SIG-M5 treated with dmso at 0.1 percent for 504 hours (cell line): ENCODE data around the gene HMGB1.

Source experiments
- DNase-seq: peaks from one replicate; lab custom pipeline; 2025; ENCODE audit not compliant: unreplicated experiment; lab: John Stamatoyannopoulos, UW

HMGB1 gene

DNA sequence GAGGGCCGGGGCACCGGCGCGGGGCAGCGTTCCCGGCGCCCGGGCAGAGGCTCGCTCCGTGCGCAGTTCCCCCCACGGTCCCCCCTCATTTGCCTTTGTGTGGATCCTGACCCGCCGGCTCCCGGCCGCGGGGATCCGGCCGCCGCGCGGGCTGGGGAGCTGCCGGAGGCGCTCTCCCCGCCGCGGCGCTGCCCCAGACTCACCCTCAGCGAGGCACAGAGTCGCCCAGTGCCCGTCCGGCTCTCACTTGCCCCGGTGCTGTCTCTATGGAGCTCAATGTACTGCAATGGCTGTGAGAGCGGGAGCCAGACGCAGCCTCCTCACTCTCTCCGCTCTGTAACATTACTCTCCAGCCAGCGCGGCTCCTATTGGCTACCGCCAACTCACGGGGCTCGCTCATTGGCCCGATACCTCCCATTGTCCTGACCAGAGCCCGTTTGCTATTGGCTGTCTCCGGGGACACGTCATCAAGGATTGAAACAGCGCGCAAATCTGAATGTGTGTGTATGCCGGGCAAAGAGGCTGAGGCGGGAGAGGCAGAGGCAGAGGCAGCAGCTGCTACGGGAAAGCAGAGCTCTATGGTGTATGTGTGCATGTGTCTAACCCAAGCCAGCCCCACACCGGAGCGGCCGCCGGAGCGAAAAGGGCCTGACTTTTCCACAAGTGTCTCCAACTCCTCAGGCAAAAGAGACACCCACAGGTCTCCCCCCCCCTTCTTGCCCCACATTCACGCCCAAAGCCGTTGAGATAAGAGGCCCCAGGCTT is at the start of gene HMGB1:
Gene HMGB1 (minus strand): TSS at position 344 of the 765 bp plus-strand sequence. CDS start 2,256 bp downstream, outside the sequence.
- peak; percentile 99 for DNase-seq

DNA sequence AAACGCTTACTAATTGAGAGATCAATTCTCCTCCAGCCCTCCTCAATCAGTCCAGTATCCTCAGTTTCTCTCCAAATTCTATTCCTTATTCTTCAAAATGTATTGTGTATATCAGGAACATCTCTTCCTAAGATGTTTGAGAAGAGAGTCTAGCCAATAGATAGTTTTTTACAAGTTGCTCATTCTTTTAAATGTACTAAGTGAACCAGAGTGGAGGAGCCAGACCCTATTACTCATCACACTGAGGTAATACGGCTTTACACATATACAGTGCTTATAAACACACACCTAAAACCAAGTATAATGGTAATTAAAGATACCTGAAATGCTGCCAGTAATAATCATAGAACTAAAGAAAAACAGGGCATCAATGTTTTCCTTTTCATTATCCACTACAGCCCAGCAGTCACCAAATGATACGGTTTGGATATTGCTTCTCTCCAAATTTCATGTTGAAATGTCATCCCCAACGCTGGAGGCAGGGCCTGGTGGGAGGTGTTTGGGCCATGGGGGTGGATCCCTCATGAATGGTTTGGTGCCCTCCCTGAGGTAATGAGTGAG is 45.2 kb upstream of the HMGB1 start:
- no peak for DNase-seq

DNA sequence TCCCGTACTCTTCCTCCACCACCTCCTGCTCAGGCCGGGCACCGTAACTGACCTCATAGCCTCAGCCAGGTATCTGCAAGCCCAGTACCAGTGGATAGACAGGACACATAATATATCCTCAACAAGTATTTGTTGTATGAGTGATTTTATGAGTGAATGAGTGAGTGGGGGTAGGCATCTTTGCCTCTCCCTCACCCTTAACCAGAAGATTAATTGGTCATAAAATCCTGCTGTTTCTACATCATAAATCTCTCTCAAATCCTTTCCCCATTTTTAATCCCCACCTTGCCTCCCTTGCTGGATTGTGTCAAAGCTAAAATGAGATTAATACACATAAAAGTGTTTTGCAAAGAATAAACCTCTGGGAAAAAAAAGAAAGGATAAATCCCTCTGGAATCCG is 44.4 kb upstream of the HMGB1 start:
- DNase-seq, result no peak

- DNase-seq, result no peak
Measured at GRCh38 chr13:30509254-30510050, 43.7 kb upstream of the HMGB1 start.

GRCh38 chr13:30504081-30504480 is 38.3 kb upstream of the HMGB1 start:
- peak; percentile 18 for DNase-seq

DNA sequence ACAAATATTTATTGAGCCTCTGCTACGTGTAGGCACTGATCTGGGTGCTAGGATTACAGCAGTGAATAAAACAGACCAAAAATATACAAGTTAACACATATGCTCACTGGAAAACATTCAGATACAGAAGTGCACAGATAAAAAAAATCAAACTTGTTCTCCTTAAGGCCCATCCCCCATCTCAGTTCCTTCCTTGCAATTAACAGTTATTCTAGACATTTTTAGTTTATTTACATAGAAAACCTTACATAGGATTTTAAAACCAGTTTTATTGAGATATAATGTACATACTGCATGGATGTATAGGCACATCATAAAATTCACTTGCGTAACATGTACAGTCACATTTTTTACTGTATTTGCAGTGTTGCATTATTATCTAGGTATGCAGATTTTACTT is 36.5 kb upstream of the HMGB1 start:
- DNase-seq, result no peak

GRCh38 chr13:30499338-30499737 is 33.6 kb upstream of the HMGB1 start:
- DNase-seq, result peak; percentile 22

DNA sequence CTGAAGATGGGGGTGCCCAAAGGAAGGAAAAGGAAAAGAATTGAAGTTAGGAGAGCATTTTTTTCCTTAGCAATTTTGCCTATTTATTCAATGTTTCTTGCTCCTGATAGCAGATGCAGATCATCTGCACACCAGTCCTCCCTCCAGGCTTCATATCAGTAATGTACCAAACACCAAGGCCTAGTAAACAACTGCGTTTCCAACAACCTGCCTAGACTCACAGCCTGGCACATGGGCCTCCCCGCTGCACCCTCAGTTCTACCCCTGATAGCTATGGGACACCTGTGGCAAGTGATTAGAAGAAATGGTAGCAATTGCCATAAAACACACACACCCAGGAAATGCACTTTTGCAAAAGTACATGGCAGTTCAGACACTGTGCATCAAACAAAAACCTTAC is 30.4 kb upstream of the HMGB1 start:
- DNase-seq, result no peak

- no peak for DNase-seq
Measured at GRCh38 chr13:30495746-30496145, 30.0 kb upstream of the HMGB1 start.

DNA sequence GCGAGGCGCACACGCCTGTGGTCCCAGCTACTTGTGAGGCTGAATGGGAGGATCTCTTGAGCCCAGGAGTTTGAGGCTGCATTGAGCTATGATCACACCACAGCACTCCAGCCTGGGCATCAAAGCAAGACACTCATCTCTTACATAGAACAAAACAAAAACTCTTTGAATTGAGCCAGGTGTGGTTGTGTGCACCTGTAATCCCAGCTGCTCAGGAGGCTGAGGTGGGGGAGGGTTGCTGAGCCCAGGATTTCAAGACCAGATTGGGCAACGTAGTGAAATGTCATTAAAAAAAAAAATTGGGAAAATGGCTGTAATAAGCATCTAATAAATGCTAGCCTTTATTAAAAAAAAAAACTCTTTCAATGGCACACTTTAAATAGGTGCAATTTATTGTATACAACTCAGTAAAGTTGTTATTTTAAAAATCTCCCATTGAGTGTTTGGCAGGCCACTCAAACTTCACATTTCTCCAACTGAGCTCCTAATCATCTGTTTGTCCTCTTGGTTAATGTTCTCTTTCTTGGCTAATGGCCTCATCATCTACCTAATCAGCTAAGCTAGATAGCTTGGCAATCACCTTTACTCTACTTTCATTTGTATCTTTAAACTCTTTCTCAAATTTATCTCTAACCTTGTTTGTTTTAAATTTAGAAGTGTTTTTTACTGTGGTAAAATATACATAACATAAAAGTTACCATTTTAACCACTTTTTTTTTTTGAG is 28.1 kb upstream of the HMGB1 start:
- DNase-seq, result no peak

DNA sequence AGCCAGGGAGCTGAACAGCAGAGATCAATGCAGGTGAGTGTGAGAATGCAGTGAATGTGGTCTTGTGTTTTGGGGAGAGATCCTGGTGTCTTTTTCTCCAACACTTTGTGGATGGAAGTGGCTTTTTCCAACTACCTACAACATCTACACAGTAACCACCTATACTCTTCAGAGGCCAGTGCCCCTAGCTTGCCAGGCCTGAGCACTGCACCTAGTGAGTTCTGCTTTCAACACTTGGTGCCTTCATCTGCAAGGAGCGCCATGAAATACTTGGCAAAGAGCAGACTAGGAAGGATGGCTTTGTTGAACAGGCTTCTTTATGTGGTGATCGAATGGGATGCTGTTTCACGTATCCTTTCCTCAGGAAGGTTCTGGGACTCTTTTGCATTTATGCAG is 21.3 kb upstream of the HMGB1 start:
- DNase-seq, result no peak

GRCh38 chr13:30486230-30487074 is 20.7 kb upstream of the HMGB1 start:
- DNase-seq, result peak; percentile 18

GRCh38 chr13:30481241-30481760 is 15.6 kb upstream of the HMGB1 start:
- DNase-seq, result no peak

- DNase-seq, result no peak
Measured at GRCh38 chr13:30480292-30480950, 14.7 kb upstream of the HMGB1 start.

- DNase-seq, result no peak
Measured at GRCh38 chr13:30479883-30480219, 14.1 kb upstream of the HMGB1 start.

DNA sequence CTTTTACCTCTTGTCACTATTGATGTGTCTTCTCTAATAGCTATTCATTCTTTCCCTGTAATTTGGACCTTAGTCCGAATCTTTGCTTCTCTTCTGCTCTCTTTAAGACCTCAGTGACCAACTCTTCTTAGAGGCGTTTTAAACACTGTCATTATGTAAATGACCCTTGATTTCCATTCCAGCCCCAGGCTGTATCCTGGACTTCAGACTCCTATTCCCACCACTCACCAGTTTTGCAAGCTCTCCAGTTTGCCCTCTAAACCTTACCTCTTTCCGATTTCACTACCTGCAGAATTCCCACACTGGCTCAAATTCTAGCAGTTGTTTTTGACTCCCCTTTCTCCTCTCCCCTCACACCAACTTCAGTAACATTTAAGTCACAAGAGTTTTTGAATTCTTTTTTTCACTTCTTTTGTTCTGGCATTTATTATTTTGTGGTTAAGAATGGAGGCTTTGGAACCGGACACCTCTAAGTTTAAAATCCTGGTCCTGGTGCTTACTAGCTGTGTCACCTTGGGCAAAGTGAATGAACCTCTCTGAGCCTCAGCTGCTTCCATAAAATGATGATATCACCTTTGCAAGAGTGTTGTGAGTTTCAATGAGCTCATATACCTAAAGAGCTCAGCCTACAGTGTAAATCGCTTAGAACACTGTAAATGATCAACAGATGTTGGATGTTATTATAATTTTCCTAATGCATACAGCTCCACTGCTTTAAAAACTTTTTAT is 13.6 kb upstream of the HMGB1 start:
- DNase-seq, result no peak

- peak; percentile 76 for DNase-seq
Measured at GRCh38 chr13:30477346-30478195, 11.8 kb upstream of the HMGB1 start.

GRCh38 chr13:30473675-30474074 is 7.9 kb upstream of the HMGB1 start:
- no peak for DNase-seq
